NCI-H2081 treated with DMSO at 0.1 percent for 48 hours (cell line): ENCODE measurements around the gene CDH15.

Source experiments
- DNase-seq: peaks from one replicate; lab custom pipeline; 2025; lab: John Stamatoyannopoulos, UW

The CDH15 gene

DNA sequence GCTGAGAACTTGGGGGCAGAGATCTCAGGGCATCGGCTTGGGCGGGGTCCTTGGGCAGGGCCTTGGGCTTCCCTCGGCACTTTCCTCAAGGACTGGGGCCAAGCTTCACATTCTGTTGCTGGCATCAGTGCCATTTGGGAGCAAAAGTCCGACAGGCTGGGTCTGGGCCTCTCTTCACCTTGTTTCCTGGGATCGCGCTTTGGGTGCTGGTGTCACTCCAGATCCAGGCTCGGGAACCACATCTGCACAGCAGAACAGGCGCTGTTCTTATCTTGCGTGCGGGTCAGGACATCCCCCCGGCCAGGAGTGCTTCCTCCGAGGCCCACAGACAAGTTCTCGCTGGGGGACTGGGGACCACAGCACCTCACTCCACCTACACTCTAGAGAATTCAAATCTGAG lies 31.1 kb upstream of the CDH15 start:
- no peak for DNase-seq

DNA sequence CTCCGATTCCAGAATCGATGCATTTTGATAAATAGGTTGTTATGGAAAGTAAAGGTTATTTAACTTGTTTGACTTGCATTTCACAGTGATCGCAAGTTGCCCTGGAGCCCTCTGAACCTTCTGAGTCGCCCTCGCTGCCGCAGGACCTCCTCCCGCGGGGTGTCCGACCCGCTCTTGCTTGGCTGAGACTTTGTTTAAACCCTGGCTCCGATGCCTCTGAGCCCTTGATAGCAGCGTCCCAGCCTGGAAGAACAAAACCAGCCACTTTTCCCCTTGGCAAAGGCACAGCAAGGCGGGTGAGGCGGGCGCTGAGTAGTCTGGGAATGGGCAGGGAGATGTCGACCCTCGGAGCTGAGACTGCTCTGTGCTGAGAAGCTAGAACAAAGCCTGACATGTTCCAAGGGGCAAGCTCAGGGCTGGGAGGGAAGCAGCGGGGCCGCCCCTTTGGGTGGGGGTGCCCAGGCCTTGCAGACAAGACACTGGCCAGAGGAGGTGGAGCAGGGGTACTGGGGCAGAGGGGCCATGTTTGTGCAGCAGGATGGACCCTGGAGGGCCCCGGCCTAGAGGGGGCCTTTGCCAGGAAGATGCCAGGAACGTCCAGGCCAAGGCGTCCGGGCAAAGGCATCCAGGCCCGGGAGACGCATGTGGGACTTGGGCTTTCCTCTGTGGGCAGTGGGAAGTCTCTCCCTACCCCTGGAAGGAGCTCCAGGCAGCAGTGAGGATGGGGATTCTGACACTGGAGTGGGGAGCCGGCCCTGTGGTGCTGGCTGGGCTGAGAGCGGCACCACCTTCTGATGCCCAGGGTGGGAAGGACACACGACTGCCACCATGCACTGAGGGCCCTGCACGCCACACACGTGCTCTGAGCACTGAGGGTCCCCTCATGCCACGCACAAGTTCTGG lies 30.3 kb upstream of the CDH15 start:
- DNase-seq = no peak

DNA sequence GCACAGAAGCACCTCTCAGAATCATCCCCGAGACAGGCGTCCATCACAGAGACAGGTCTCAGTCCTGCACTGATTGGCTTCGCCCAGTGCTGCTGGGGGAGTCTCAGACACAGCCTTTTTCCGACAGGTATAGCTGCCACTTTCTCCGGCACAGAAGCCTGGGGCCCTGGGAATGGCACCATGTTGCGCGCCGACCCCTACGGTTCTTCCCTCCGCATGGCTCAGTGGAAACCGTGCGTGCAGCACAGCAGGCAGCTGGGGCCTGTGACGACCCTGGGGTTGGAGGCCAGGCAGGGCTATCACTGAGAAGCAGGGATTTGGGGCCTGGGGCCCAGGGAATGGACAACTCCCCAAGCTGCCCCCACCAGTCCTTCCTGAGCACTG lies 29.7 kb upstream of the CDH15 start:
- DNase-seq = no peak

DNA sequence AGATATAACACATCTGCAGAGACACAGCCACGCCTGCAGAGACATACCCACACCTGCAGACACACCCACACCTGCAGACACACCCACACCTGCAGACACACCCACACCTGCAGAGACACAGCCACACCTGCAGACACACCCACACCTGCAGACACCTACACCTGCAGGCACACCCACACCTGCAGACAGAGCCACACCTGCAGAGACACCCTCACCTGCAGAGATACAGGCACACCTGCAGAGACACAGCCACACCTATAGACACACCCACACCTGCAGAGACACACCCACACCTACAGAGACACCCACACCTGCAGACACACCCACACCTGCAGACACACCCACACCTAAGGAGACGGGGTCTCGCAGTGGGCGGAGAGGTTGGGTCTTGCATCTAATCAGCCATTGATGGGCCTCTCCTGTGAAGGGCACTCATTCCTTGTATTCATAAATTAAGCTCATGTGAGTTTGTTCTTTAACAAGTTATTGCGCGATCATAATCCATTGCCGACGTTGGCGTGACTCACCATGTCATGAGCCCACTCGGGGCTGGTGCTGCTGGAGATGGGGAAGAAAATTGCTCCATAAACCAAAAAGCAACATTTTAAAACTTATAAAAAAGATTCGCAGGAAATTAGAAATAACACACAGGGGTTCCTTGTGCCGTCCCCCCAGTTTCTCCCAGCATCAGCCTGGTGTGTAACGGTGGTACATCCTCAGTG lies 28.9 kb upstream of the CDH15 start:
- no peak for DNase-seq

DNA sequence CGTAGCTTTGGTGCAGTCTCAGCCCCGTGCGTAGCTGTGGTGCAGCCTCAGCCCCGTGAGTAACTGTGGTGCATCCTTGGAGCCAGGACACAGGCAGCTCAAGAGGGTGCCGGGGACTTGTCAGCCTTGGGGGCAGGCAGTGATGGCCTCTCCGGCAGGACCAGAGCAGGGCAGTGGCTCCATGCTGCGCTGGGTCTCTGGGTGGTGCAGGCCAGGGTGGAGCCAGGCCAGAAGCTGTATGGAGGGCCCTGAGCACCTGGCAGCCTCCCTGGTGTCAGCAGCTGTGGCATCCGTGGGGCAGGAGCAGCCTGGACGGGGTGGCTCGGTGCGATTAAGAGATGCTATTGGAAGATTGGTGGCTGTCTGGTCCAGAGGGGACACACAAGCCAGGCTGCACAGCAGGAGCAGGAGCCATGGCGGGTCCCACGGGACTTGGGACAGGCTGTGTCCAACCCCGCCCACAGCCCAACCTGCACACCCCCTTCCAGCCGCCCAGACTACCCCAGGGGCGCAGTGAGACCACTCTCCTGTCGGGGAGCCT lies 28.3 kb upstream of the CDH15 start:
- no peak for DNase-seq

DNA sequence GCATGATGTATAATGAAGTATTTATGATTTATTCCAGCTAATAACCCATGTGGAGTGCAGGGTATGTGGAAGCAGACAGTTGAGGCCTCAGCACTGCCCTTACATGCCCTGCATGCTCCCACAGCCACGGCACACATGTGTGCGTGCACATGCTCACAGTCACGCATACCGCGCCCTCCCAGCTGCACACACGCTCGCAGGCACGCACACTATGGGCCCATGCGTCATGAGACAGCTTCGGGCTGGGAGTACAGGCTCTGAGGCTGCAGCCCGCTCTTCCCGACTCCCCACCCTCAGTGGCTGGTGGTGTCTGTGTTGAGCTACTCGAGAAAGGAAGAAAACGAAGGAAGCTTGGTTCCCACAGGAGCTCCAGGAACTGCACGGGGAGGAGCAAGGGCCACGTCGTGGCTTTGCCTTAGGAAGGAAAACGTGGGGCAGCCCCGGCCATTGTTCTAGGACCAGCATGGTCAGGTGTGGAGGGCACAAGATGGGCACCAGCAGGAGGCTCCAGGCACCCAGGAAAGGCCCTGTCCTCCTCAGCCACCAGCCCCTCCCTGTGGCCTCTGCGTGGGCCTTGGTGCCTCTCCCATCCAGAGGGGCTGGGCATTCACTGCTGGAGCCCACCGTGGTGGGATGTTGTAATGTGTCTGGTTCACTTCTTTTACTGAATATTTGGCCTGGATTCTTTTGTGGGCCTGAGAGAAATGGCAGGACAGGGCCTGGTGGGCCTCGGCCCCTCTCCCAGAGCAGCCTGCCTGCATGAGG lies 27.5 kb upstream of the CDH15 start:
- no peak for DNase-seq

DNA sequence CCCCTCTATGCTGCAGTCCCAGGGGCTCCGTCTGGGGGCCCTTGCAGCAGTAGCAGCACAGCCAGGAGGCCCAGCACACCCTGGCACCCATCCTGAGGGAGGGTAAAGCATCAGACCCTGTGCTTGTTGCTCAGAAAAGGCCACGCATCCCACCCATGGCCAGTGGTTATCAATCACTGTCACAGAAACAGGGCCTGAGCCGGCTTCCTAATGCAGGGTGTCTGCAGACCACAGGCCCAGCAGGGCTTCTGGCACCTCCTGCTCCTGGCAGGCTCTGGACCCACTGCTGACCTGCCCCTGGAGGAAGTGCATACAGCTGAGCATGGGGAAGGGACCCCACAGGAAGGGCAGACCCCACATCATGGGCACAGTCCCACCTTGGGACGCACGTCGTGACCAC lies 26.9 kb upstream of the CDH15 start:
- DNase-seq = no peak

DNA sequence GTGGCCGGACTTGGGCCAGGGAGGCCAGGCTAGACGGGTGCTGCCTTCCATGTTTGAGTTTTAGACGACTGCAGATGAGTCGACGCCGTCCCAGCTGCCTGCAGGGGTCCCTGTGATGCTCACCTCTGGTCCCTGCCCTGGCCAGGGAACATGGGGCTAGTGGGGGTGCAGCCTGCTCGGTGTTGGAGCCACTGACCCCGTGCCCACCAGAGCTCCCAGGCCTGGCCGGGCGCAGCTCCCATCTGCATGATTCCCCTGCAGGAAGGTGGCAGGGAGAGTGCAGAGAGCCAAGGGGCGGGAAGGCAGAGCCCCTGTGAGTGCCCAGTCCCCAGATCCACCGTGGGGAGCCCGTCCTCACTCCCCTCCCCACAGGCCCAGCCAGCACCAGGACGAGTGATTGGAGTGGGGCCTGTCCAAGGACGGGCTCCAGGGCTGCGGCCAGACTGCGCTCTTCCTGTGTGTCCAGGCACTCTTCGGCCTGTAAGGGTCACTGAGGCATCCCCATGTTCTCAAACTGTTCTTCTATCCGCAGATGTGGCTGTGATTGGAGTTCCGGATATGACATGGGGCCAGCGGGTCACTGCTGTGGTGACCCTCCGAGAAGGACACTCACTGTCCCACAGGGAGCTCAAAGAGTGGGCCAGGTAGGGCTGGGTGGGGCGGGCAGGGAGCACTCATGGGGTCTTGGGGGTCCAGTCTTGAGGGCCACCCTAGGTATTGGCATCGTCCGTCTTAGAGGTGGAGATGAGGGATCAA lies 26.0 kb upstream of the CDH15 start:
- DNase-seq = no peak

DNA sequence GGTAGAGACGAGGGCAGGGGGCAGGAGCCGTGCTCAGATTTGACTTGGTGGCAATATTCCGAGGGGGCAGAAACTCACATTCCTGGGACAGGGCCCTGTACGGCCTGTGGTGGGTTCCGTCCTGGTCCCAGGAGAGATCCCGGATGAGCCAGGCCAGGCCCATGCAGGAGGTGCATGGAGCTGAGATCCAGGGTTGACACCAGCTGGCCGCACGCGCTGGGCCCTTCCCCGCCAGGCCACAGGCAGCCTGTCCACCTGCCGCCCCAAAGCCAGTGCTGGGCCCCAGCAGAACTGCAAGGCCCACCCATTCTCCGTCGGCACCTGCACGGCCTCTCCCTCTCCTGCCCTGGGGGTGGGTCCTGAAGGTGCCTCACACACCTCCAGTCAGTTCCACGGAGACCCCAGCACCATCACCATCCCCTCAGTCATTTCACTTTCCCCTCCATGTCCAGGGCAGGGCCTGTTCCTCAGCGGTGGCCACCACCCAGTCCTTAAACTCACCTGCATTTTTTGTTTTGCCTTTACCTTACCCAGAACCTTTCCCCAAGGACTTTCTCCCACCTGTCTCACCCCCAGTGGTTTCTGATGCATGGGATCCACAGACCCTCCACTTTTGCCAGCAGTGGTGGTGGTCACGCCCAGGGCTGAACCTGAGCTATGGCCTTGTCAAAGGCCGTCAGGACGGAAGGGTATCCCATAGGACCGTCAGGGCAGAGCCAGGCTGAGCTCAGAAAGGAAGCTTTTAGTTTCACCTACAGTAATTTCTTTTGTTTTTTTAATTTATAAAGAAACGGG lies 25.1 kb upstream of the CDH15 start:
- no peak for DNase-seq

DNA sequence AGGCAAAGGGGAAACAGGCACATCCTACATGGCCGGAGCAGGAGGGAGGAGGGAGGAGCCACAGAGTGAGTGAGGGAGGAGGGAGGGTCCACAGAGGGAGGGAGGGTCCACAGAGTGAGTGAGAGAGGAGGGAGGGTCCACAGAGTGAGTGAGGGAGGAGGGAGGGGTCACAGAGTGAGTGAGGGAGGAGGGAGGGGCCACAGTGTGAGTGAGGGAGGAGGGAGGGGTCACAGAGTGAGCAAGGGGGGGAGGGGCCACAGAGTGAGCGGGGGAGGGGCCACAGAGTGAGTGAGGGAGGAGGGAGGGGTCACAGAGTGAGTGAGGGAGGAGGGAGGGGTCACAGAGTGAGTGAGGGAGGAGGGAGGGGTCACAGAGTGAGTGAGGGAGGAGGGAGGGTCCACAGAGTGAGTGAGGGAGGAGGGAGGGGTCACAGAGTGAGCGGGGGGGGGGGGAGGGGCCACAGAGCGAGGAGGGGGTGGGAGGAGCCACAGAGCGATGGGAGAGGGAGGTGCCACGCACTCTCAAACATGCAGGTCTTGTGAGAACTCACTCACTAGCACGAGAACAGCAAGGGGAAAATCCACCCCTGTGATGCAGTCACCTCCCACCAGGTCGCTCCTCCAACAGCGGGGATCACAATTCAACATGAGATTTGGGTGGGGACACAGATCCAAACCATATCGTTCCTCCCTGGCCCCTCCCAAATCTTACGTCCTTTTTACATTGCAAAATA lies 24.3 kb upstream of the CDH15 start:
- no peak for DNase-seq

DNA sequence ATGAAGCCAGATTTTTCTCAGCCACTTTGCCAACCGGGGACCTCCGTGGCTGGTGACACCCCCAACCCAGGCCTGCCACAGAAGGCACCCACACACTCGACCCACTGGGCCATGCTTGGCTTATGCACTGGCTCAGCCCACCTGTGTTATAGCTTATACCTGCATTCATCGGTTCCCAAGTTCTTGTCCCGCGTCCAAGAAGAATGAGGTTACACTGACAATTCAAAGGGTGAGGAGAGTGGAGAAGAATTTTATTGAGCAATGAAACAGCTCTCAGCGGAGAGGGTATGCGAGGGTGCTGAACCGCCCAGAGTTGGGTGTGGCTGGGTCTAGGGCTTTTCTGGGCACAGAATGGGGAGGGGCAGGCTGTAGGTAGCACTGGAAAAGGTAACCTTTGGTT lies 22.2 kb upstream of the CDH15 start:
- no peak for DNase-seq

DNA sequence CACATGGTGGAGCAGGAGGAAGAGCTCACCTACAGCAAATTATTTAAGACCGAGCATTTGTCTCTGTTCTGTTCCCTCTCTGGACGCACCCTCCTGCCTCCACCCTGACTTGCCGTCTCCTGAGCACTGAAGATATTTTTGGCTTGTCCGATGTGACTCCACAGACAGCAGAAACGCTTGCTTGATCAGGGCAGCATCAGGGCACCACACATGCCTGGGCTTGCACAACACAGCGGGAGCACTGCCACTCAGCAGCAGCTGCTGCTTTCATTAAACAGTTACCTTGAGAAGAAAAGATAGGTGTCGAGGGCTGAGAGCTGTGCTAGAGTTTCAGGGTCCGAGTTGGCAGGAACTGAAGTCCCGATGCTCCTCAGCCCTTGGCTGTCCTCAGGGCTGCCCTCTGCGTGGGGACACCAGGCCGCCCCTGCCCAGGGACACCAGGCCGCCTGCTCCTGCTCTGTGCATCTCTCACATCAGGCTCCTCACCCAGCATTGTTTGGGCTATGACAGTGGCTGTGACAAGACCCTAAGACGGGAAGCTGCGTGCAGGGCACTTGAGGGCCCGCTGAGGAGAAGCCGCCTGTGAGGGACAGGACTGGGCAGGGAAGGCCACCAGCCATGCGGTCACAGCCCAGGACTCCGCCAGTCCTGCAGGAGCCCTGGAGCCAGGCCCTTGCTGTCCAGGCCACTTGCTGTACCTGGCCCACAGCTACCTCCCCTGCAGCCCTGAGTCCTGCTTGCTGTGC lies 21.3 kb upstream of the CDH15 start:
- no peak for DNase-seq

DNA sequence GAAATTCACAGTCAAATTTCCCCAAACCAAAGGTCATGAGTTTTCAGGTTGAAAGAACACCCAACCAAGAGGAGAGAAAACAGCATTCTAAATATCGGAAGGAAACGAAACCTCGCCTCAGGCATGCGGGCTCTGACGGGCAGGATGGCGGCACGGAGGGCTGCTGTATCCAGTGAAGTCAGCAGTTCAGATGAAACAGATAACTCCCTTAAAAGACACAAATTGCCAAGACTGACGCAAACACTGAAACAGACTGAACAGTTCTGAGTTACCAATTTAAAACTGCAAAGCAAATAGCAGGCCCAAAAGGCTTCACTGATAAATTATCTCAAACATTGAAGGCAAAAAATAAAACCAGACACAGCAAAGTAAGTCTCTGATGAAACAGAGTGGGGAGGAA lies 20.6 kb upstream of the CDH15 start:
- DNase-seq = no peak

DNA sequence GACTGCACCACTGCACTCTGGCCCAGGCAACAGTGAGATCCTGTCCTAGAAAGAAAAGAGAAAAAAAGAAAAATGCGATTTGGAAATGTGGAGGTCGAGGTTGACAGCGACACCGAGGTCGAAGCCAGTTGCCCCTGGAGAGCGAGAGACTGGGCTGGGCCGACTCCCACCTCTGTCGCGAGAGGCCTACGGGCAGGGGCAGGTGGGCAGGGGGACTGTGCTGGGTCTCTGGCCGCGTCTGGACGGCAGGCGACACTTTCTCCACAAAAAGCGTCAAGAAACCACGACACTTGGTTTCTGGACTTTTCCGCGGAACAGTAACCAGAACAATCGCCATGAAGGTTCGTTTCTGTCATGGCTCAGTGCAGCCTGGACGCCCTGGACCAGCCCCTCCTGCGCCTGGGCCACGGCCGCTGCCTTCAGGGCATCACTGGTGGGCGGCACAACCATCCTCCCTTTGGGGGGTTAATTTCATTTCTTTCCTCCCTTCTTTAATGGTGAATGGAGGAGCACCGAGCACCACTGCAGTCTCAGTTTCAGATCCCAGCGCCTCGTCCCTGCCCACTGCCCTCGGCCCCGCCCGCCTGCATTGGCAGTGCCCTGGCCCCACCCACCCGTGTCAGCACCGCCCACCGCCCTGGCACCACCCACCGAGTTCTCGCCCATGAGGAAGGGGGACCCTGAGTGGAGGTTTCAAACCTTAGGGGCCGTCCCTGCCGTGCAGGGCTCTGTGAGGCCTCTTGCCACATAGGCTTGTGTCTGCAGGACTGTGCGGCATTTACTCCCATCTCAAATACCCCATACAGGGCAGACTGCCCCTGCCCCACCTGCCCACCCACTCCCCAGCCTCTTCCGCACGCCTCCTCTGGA lies 18.5 kb upstream of the CDH15 start:
- DNase-seq = no peak

DNA sequence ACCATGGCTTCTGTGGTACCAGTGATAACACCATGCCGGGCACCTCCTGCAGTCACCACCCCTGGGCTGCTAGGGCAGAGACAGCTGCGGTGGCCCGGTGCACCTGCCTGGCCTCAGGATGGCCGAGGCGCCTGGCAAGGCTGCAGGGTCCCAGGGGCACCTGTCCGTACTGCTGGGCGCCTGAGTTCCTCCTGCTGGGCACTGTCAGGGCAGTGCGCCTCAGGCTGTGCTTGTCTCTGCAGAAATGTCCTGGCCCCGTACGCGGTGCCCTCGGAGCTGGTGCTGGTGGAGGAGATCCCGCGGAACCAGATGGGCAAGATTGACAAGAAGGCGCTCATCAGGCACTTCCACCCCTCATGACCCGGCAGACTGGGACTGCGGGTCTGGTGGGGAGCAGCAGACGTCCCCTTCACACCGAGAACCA lies 17.7 kb upstream of the CDH15 start:
- DNase-seq = no peak

DNA sequence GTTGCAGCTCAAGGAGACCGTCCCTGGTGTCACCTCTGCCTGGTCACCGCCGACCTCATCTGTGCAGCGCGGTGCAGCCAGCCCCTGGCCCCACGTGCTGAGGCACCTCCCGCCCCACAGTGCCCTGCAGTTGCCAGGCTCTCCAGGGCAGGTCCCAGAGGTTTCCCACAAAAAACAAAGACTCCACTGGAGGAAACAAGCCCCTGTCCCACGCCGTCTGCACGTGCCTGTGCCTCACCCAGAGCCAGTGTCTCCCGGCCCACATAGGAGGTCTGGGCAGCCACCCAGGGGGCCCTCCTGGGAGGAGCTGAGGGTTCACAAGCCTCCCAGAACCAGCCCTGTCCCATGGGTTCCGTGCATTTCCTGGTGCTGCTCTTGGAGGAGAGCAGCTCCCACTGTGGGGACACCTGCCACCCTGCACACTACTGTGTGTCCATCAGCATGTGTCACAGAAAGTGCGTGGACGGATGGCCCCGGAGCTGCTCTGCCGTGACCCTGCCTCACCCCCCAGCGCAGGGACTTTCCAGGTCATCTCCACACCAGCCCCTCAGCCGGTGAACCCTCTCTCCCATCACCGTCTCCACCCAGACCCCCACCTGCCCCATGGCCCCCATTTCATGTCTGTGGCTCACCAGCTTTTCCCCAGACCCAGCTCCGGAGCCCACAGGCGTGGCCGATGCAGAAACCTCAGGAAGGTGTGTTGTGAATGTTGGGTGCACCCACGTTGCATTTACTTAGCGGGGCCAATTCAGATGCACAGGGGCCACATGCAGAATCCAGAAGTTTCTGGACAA lies 17.0 kb upstream of the CDH15 start:
- DNase-seq = no peak

DNA sequence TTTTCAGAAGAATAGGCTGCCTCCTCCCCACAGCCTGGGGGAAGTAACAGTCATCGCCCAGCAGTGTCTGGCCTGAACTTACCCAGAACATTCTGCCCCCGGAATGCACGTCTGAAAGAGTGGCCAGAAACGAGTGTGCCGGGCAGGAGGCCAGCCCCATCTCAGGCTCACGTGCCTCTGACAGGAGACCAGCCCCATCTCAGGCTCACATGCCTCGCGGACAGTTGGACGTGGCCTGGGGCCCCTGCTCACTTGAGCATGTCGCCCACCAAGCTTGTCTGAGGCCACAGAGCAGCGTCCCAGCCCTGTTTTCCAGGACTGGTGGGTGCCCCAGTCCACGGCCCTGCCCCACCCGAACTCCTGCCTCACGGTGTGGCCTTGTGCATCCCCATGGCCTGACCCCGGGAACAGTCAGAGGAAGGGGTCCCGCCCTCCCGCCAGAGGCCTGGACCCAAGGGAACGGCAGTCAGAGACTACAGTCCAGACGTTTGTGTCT lies 16.3 kb upstream of the CDH15 start:
- DNase-seq = no peak
